HG02981 (cell line): ENCODE results near the gene DFFB.
"Not testable (repeated sequence)": the region's sequence is repeated elsewhere in the genome, so short reads cannot be mapped to it uniquely, and the experiment has no call there.

Source experiments
- ATAC-seq: cut with Tn5 transposase; IDR thresholded peaks from one replicate; pipeline ENCODE4 v1.9.1; 2021; ENCODE audit warnings: mild to moderate bottlenecking, moderate library complexity; ENCODE audit not compliant: unreplicated experiment

The DFFB gene

GRCh38 chr1:3907031-3907534, 49.8 kb downstream of the DFFB start:
- no peak for ATAC-seq

DNA sequence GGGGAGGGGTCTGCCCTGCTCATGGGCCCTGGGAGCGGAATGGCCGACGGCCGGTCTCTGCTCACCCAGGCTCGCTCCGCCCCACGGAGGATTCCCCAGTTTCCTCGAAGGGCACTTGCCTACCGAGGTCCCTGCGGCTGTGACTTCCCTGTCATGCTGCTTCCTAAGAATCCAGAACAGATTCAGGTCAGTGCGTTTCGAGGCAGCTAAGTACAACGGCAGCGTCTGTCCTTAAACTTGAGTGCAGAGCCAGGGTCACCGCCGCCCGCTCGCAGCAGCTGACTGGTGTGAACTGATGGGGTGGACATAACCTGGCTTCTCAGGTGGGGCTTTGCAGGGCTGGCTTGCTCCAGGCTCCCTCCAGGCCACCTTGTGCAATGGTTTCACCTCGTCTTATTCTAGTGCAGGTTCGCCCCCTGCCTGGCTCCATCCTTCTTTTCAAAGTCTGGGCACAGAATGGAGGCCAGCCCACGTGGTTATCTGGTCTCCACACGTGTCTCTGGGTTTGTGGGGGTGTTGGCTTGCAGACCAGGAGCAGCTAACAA, 50.4 kb downstream of the DFFB start:
- no peak for ATAC-seq

DNA sequence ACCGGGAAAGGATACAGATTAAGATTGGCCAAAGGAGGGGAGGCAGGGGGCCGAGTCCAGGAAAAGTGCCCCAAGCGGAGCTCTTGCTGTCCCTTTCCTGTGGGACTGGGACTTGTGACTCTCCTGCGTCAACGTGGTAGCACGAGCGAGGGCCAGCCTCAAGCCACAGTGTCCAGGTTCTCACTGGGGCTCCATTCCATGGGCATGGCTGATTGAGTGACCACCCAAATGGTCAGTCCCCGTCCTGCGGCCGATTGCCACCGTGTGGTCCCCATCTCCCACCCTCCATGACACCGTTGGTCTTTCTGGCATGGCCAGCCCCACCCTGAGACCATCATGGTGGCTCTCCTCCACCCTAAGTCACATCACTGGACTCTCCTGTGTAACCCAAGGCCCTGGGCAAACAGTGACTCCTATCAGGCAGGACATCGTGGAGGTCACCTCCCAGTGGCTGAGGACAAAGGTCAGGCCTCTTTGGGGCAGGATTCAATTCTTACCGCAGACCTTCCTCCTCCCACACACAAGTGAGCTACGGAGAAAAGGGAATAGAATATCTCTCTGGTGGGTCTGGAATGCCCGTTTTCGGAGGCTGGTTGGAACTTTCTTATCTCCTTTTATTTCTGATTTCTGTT, 51.7 kb downstream of the DFFB start:
- no peak for ATAC-seq

DNA sequence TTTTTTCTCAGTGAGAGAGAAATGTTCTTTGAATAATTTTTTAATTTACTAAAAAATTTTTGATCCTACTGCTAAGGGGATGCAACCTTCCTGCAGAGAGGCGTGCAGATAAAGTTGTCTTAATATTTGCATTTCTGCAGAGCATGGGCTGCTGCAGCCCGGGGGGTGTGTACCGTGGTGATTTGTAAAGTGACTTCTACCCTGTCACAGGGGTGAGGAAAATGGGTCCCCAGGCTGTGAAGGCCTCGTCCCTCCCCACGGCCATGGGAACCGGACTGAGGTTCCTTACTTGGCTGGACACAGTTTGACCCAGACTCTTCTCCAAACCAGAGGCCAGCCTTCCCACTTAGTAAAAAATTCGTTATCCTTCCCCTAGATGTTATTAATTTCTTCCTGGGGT, 52.3 kb downstream of the DFFB start:
- ATAC-seq = no peak

- no peak for ATAC-seq
These were observed 52.9 kb downstream of the DFFB start for GRCh38 chr1:3910049-3910731.

DNA sequence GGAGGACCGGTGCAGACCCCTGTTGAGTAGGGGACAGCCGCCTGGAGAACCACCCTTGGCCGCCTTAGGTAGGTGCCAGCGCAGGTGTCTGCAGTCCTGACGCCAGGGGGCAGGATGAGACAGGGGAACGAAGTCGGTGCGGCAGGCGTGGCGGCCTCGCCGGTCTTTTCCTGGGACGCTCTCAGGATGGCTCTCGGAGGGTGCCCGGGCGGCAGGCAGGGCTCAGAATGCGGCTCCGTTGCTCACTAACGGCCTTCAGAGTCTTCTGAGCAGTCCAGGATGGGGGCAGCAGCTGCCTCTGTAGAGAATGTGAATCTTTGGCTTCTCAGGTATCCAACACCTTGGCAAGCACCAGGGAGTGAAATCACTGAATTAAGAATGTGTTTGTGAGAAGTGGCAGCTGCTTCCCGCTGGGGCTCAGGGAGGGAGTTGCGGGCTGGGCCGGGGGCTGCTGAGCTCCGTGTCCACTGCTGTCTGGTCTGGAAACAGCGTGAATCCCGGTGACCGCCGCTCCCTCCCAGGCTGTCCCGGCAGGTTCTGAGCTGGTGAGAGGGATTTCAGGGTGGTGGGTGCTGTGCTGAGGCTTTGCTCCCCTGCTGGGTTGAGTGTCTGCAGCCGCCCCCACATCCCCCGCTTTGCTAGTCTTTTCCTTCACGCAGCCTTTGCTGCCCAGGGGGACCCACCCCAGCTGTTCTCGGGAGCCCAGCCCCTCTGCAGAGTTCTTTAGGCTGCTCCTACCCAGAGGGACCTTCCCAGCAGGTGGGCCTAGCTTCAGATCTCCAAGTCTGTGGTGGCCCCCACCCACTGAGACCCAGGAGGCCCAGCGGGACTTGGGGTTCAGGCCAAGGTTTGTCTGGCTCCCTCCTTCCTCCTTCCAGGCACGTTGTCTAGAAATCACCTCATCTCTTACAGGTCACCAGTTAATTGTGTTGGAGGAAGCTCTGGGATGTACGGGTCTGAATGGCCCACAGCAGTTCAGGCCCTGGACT, 53.9 kb downstream of the DFFB start:
- peak; percentile 67 for ATAC-seq

- no peak for ATAC-seq
These were observed 54.9 kb downstream of the DFFB start for GRCh38 chr1:3911981-3912808.

- ATAC-seq = no peak
These were observed 55.8 kb downstream of the DFFB start for GRCh38 chr1:3912809-3913685.

GRCh38 chr1:3914331-3914851, 57.1 kb downstream of the DFFB start:
- no peak for ATAC-seq

- ATAC-seq = no peak
These were observed 57.6 kb downstream of the DFFB start for GRCh38 chr1:3914911-3915310.

- ATAC-seq = no peak
These were observed 58.4 kb downstream of the DFFB start for GRCh38 chr1:3915551-3916121.

- no peak for ATAC-seq
These were observed 60.5 kb downstream of the DFFB start for GRCh38 chr1:3917761-3918160.

DNA sequence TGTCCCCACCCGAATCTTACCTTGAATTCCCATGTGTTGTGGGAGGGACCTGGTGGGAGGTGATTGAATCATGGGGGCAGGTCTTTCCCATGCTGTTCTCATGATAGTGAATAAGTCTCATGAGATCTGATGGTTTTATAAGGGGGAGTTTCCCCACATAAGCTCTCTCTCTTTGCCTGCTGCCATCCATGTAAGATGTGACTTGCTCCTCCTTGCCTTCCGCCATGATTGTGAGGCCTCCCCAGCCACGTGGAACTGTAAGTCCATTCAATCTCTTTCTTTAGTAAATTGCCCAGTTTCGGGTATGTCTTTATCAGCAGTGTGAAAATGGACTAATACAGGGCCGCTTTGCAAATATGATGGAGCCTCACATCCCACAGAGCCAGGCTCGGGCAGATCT, 61.1 kb downstream of the DFFB start:
- ATAC-seq = not testable (repeated sequence)

GRCh38 chr1:3918966-3919611, 61.8 kb downstream of the DFFB start:
- ATAC-seq = no peak

DNA sequence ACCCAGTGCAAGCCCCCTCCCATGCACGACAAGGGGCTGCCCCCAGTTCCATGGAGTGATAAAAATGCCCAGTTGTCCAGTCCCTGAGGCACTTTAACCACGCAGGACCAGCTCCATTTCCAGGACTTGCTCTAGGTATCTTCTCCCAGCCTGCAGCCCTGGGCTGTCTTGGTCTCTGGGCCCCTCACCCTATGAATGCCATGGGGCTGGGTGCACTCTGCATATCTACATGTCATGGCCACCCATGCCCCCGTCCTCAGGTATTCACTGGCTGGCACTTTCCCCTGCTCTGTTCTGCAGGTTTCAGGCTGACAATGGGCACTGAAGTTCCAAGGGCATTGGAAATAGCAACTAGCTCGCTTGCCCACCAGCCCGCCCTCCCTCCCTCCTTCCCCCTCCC, 62.4 kb downstream of the DFFB start:
- no peak for ATAC-seq

GRCh38 chr1:3921765-3922164, 64.5 kb downstream of the DFFB start:
- no peak for ATAC-seq

- ATAC-seq = no peak
These were observed 65.0 kb downstream of the DFFB start for GRCh38 chr1:3922201-3922725.

- no peak for ATAC-seq
These were observed 65.6 kb downstream of the DFFB start for GRCh38 chr1:3922851-3923250.
